ENCODE measurements around the gene NTN4. TPM values are rescaled to one million over a fixed set of nuclear protein-coding genes. Genes with fewer than 3 reads are reported as not detected.

NTN4 gene
- total RNA-seq, 2 donors from 2014 or later: 79.2 to 118 TPM

GRCh38 chr12:95699579-95699978 lies 91.0 kb downstream of the NTN4 start:
- no peaks in the 10 kb centered on the region for H3K9me3 ChIP-seq
- H3K4me1 ChIP-seq (replicated peaks): no peaks in the 10 kb centered on the region
- DNase-seq (ENCODE audit: low spot score): no peak
- H3K27me3 ChIP-seq (replicated peaks; ENCODE audit: insufficient read depth): no peaks in the 10 kb centered on the region
- no peak overlapping the region for H3K4me3 ChIP-seq
- no peak overlapping the region for H3K27ac ChIP-seq
- no peaks in the 10 kb centered on the region for H3K36me3 ChIP-seq
- intact Hi-C loops (cut with DNase I): no loop called here
- TF ChIP-seq, protein P1, sequence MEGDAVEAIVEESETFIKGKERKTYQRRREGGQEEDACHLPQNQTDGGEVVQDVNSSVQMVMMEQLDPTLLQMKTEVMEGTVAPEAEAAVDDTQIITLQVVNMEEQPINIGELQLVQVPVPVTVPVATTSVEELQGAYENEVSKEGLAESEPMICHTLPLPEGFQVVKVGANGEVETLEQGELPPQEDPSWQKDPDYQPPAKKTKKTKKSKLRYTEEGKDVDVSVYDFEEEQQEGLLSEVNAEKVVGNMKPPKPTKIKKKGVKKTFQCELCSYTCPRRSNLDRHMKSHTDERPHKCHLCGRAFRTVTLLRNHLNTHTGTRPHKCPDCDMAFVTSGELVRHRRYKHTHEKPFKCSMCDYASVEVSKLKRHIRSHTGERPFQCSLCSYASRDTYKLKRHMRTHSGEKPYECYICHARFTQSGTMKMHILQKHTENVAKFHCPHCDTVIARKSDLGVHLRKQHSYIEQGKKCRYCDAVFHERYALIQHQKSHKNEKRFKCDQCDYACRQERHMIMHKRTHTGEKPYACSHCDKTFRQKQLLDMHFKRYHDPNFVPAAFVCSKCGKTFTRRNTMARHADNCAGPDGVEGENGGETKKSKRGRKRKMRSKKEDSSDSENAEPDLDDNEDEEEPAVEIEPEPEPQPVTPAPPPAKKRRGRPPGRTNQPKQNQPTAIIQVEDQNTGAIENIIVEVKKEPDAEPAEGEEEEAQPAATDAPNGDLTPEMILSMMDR (IDR thresholded peaks at IDR 0.05): no peak
- TF ChIP-seq POLR2AphosphoS5 (IDR thresholded peaks at IDR 0.05) (no peak), POLR2A (IDR thresholded peaks at IDR 0.05) (no peak)

- Histone ChIP-seq H3K4me1 (replicated peaks) (no peaks in the 10 kb centered on the region), H3K27me3 (replicated peaks; ENCODE audit: insufficient read depth) (no peaks in the 10 kb centered on the region), H3K4me3 (no peak overlapping the region), H3K9me3 (no peaks in the 10 kb centered on the region), H3K36me3 (no peaks in the 10 kb centered on the region), H3K27ac (no peak overlapping the region)
- 76% methylated on average over 9 of the region's 9 CpGs for WGBS
- TF ChIP-seq, protein P1 (IDR thresholded peaks at IDR 0.05): no peak
- no peak for TF ChIP-seq POLR2A (IDR thresholded peaks at IDR 0.05)
- TF ChIP-seq POLR2AphosphoS5 (IDR thresholded peaks at IDR 0.05): no peak
- intact Hi-C loops (cut with DNase I): no loop called here
- DNase-seq (ENCODE audit: low spot score): no peak
These were observed 96.4 kb downstream of the NTN4 start for GRCh38 chr12:95694136-95694535.

DNA sequence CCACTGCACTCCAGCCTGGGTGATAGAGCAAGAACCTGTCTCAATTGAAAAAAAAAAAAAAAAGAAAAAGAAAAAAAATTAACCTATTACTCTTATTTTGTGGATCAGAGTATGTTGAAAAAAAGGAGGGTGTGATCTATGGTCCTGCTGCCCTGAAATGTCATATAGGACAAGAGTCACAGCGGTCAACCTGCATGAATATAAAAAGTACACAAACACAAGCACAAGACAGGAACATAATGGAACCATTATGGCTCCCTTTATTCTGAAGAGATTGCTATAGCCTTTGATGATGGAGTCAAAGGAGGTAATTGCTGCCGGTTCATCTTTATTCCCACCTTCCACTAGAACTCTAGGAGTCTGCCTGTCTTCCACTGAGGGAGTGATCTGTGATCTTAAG lies 96.9 kb downstream of the NTN4 start:
- Histone ChIP-seq H3K4me3 (no peak overlapping the region), H3K4me1 (replicated peaks) (no peaks in the 10 kb centered on the region), H3K27me3 (replicated peaks; ENCODE audit: insufficient read depth) (no peaks in the 10 kb centered on the region), H3K9me3 (no peaks in the 10 kb centered on the region), H3K27ac (no peak overlapping the region), H3K36me3 (no peaks in the 10 kb centered on the region)
- DNase-seq (ENCODE audit: low spot score): no peak
- WGBS: 72% methylated on average over 2 of the region's 2 CpGs
- intact Hi-C loops (cut with DNase I): no loop called here
- TF ChIP-seq POLR2AphosphoS5 (IDR thresholded peaks at IDR 0.05) (no peak), POLR2A (IDR thresholded peaks at IDR 0.05) (no peak)
- TF ChIP-seq, protein P1 (IDR thresholded peaks at IDR 0.05): no peak

GRCh38 chr12:95690861-95691635 lies 99.5 kb downstream of the NTN4 start:
- H3K9me3 ChIP-seq: no peaks in the 10 kb centered on the region
- no peak for DNase-seq (ENCODE audit: low spot score)
- no peaks in the 10 kb centered on the region for H3K36me3 ChIP-seq
- intact Hi-C loops (cut with DNase I): no loop called here
- no peaks in the 10 kb centered on the region for H3K4me1 ChIP-seq (replicated peaks)
- H3K27ac ChIP-seq: no peak overlapping the region
- no peak overlapping the region for H3K4me3 ChIP-seq
- TF ChIP-seq, protein P1 (IDR thresholded peaks at IDR 0.05): no peak
- TF ChIP-seq POLR2A (IDR thresholded peaks at IDR 0.05): no peak
- no peak for TF ChIP-seq POLR2AphosphoS5 (IDR thresholded peaks at IDR 0.05)
- no peaks in the 10 kb centered on the region for H3K27me3 ChIP-seq (replicated peaks; ENCODE audit: insufficient read depth)
- WGBS: 90% methylated on average over 8 of the region's 8 CpGs

DNA sequence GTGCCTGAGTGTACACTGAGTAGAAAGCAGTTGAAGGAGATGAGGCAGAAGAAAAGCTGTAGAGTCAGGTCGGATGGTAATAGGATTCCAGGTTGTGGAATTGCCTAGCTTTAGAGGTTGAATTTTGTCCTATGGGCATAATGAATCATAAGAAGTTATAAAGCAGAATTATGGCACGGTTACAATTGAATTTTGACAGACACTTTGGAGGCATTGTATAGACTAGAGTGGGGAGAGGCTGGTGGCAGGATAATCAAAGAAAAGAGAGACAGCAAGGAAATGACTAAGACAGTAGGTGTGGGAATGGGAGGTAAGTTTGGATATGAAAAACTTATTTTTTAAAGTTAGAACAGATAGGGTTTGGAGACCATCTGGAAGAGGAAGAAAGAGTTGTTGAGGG lies 102.6 kb downstream of the NTN4 start:
- intact Hi-C loops (cut with DNase I): no loop called here
- H3K9me3 ChIP-seq: no peaks in the 10 kb centered on the region
- no peaks in the 10 kb centered on the region for H3K4me1 ChIP-seq (replicated peaks)
- DNase-seq (ENCODE audit: low spot score): no peak
- TF ChIP-seq, protein P1 (IDR thresholded peaks at IDR 0.05): no peak
- TF ChIP-seq POLR2A (IDR thresholded peaks at IDR 0.05) (no peak), POLR2AphosphoS5 (IDR thresholded peaks at IDR 0.05) (no peak)
- no peaks in the 10 kb centered on the region for H3K36me3 ChIP-seq
- H3K27me3 ChIP-seq (replicated peaks; ENCODE audit: insufficient read depth): no peaks in the 10 kb centered on the region
- H3K27ac ChIP-seq: no peak overlapping the region
- WGBS: 90% methylated on average over 2 of the region's 2 CpGs
- no peak overlapping the region for H3K4me3 ChIP-seq

Measured in prostate gland (tissue), 2 donors.